Choroid plexus epithelial cell (primary cell): ENCODE results near the gene GRIK2.

Experiments used
- DNase-seq: peaks from one replicate; pipeline ENCODE4 v3.0.0-alpha.2; 2010; ENCODE audit warnings: low read depth
- H3K4me3 ChIP-seq: 2 replicates; pipeline ENCODE4 v1.5.1; 2011; ENCODE audit warnings: low read depth, mild to moderate bottlenecking, control low read depth, low read length, moderate library complexity
- CTCF ChIP-seq: conservative IDR thresholded peaks from 2 replicates; pipeline ENCODE4 v1.5.1; 2011; ENCODE audit warnings: low read depth, mild to moderate bottlenecking, control low read depth, inconsistent platforms, low read length, moderate library complexity

GRIK2 gene

GRCh38 chr6:101394936-101395335, 1.4 kb downstream of the GRIK2 start:
- TF ChIP-seq CTCF, result no peak
- no peak for DNase-seq
- no peak overlapping the region for H3K4me3 ChIP-seq

- H3K4me3 ChIP-seq, result no peak overlapping the region
- no peak for TF ChIP-seq CTCF
- DNase-seq, result no peak
Observed at GRCh38 chr6:101395345-101395744, 1.8 kb downstream of the GRIK2 start.

- TF ChIP-seq CTCF, result no peak
- peak; percentile 70 for DNase-seq
- H3K4me3 ChIP-seq, result no peak overlapping the region
Observed at GRCh38 chr6:101396548-101397173, 3.2 kb downstream of the GRIK2 start.

- peak; percentile 58 for DNase-seq
- TF ChIP-seq CTCF, result peak; percentile 29
- H3K4me3 ChIP-seq, result no peak overlapping the region
Observed at GRCh38 chr6:101397199-101397598, 3.7 kb downstream of the GRIK2 start.

GRCh38 chr6:101398716-101399615, 5.5 kb downstream of the GRIK2 start:
- DNase-seq, result no peak
- TF ChIP-seq CTCF, result no peak
- H3K4me3 ChIP-seq, result peak overlapping the region; percentile 47

- peak overlapping the region; percentile 47 for H3K4me3 ChIP-seq
- no peak for DNase-seq
- no peak for TF ChIP-seq CTCF
Observed at GRCh38 chr6:101399616-101400162, 6.2 kb downstream of the GRIK2 start.
